Astrocyte (in vitro differentiated cells and primary cell): Measurements from ENCODE around the gene PNPLA2.

Experiments used
- EZH2 ChIP-seq: IDR thresholded peaks from 2 replicates; pipeline ENCODE4 v1.6.1; 2012; ENCODE audit warnings: mild to moderate bottlenecking, low read length, inconsistent platforms; ENCODE audit not compliant: insufficient read depth
- TF ChIP-seq, protein P1 (sequence below): IDR thresholded peaks from 2 replicates; pipeline ENCODE4 v1.5.1; 2011; ENCODE audit warnings: low read depth, mild to moderate bottlenecking, inconsistent platforms, low read length, moderate library complexity; ENCODE audit not compliant: insufficient read depth

DNA sequence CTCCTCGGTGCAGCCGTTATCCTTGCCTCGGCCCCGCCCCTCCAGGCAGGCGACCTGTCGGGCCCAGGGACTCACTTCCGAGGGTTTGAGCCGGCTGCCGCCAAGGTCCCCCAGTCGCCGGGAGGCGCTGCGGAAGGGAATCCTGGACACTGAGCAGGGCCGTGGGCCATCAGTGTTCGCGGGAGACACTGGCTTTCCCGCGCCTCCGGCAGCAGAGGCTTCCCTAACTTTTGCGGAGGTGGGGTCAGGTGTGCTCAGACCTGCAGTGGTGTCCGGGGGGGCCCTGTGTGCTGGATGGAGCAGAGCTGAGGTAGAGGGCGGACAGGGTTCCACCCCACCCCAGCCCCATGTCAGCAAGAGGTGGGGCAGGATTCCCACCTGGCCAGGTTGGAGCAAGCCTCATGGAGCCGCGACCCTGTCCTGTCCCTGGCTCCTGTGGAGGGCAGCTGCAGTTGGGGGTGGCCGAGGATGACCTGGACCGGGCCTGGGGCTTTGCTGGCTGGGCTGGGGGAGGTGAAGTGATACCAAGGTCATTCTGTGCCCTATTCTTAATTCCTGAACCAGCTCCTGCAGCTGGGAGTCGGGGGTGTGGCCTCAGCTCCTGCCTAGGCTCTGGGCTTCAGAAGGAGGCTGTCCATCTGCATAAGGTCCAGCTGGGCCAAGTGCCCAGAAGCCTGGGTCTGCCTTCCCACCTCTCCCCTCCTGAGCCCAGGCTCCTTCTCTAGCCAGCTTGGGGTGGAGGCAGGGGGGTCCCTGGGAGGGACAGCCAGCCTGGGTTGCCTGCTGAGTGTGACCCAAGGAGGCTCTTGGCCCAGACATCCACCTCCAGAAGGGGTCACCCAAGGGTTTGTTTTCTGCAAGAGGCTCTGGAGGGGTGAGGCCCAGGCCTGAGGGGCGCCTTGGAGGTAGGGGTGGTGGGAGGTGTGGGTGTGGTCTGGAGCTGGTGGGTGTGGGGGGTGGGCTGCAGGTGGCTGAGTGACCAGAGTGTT, 32.4 kb downstream of the PNPLA2 start:
- TF ChIP-seq, protein P1, sequence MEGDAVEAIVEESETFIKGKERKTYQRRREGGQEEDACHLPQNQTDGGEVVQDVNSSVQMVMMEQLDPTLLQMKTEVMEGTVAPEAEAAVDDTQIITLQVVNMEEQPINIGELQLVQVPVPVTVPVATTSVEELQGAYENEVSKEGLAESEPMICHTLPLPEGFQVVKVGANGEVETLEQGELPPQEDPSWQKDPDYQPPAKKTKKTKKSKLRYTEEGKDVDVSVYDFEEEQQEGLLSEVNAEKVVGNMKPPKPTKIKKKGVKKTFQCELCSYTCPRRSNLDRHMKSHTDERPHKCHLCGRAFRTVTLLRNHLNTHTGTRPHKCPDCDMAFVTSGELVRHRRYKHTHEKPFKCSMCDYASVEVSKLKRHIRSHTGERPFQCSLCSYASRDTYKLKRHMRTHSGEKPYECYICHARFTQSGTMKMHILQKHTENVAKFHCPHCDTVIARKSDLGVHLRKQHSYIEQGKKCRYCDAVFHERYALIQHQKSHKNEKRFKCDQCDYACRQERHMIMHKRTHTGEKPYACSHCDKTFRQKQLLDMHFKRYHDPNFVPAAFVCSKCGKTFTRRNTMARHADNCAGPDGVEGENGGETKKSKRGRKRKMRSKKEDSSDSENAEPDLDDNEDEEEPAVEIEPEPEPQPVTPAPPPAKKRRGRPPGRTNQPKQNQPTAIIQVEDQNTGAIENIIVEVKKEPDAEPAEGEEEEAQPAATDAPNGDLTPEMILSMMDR = no peak
- TF ChIP-seq EZH2 = no peak
